ENCODE data around the gene TRAPPC11. TPM values are rescaled to one million over a fixed set of nuclear protein-coding genes. Genes with fewer than 3 reads are reported as not detected.
A peak's percentile ranks its signal among the peaks of the same experiment; 100 is the strongest.
"Not testable (repeated sequence)": the region's sequence is repeated elsewhere in the genome, so short reads cannot be mapped to it uniquely, and the experiment has no call there.

Gene TRAPPC11
- polyA plus RNA-seq, 3 donors from 2014 or later = 12.5 to 20.0 (median 13.0) TPM

GRCh38 chr4:183716302-183716701, 57.2 kb downstream of the TRAPPC11 start:
- H3K4me1 Mint-ChIP-seq = peaks cover 2 to 3% of the 10 kb centered on the region in 2 donors
- H3K27ac Mint-ChIP-seq = no peak overlapping the region
- DNase-seq = no peak
- H3K4me3 Mint-ChIP-seq = no peak overlapping the region
- H3K27me3 Mint-ChIP-seq (ENCODE audit: low read depth in 3 of 3) = peaks cover 0 to 1% (median under 1%) of the 10 kb centered on the region in 3 donors
- H3K9me3 Mint-ChIP-seq = no peaks in the 10 kb centered on the region
- peaks cover 0 to 23% (median 9%) of the 10 kb centered on the region in 3 donors for H3K36me3 Mint-ChIP-seq

GRCh38 chr4:183718876-183719275, 59.8 kb downstream of the TRAPPC11 start:
- Mint-ChIP-seq H3K9me3 (no peaks in the 10 kb centered on the region), H3K27ac (no peak overlapping the region), H3K4me1 (peaks cover 14 to 16% of the 10 kb centered on the region in 2 donors), H3K4me3 (no peak overlapping the region), H3K27me3 (ENCODE audit: low read depth in 3 of 3) (peaks cover 0 to 3% (median 1%) of the 10 kb centered on the region in 3 donors), H3K36me3 (peaks cover 0 to 6% (median 4%) of the 10 kb centered on the region in 3 donors)
- no peak for DNase-seq

GRCh38 chr4:183721207-183722081, 62.4 kb downstream of the TRAPPC11 start:
- H3K4me1 Mint-ChIP-seq = peaks cover 14 to 16% of the 10 kb centered on the region in 2 donors
- peaks cover 1 to 6% (median 3%) of the 10 kb centered on the region in 3 donors for H3K27me3 Mint-ChIP-seq (ENCODE audit: low read depth in 3 of 3)
- H3K36me3 Mint-ChIP-seq = no peaks in the 10 kb centered on the region
- peak overlapping the region; percentile 71 to 92 (median 89) for H3K4me3 Mint-ChIP-seq
- H3K9me3 Mint-ChIP-seq = no peaks in the 10 kb centered on the region
- DNase-seq = peak; percentile 31 to 46 (median 32)
- peak overlapping the region; percentile 54 to 79 (median 66) for H3K27ac Mint-ChIP-seq

DNA sequence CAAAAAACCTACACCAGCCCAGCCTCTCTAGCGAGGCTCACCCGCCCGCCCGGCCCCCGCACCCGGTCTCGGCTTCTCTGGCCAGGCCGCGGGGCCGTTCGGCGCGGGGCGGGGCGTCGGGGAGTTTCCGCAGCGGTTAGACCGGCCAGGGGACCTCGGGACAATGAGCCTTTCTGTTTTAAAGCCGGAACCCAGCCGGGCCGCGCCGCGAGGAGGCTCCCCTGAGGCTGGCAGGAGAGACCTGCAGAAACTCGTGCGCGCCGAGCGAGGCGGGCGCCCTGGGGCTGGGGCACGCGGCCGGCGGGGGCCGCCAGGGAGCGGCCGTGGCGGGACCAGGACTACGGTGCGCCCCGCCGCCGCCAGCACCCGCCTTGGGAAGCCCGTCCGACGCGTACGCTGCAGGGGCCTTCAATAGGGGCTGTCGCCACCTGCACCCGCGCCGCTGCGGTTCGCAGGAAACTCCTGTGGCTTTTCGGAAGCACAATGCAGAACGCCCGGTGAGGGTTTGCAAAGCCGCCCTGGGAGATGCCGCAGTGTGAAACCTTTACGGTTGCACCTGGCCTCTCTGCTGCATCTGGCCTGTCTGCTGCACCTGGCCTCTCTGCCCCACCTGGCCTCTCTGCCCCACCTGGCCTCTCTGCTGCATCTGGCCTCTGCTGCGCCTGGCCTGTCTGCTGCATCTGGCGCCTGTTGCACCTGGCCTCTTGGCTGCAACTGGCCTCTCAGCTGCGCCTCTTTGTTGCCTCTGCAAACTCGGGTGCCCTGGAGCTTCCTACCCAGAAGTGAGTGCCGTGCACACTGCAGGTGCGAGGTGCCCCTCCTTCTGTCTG, 63.9 kb downstream of the TRAPPC11 start:
- Mint-ChIP-seq H3K27me3 (ENCODE audit: low read depth in 3 of 3) (peaks cover 3 to 10% (median 3%) of the 10 kb centered on the region in 3 donors), H3K4me3 (peak overlapping the region; percentile 77 to 92 (median 90)), H3K4me1 (peaks cover 14 to 16% of the 10 kb centered on the region in 2 donors), H3K36me3 (no peaks in the 10 kb centered on the region), H3K9me3 (no peaks in the 10 kb centered on the region), H3K27ac (peak overlapping the region in 4 of 6 donors; percentile 5 to 85 (median 43))
- DNase-seq = peak; percentile 55 to 59 (median 57)

- Mint-ChIP-seq H3K27ac (peak overlapping the region in 4 of 6 donors; percentile 5 to 64 (median 15)), H3K36me3 (no peaks in the 10 kb centered on the region), H3K4me1 (peaks cover 14 to 16% of the 10 kb centered on the region in 2 donors), H3K27me3 (ENCODE audit: low read depth in 3 of 3) (peaks cover 3 to 10% (median 3%) of the 10 kb centered on the region in 3 donors), H3K9me3 (no peaks in the 10 kb centered on the region), H3K4me3 (peak overlapping the region; percentile 77 to 90 (median 88))
- no peak for DNase-seq
Observed at GRCh38 chr4:183723561-183724228, 64.6 kb downstream of the TRAPPC11 start.

DNA sequence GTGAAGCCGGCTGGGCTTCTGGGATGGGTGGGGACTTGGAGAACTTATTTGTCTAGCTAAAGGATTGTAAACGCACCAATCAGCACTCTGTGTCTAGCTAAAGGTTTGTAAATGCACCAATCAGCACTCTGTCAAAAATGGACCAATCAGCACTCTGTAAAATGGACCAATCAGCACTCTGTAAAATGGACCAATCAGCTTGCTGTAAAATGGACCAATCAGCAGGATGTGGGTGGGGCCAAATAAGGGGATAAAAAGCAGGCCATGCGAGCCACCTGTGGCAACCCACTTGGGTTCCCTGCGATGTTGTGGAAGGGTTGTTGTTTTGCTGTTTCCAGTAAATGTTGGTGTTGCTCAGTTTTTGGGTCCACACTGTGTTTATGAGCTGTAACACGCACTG, 66.5 kb downstream of the TRAPPC11 start:
- H3K36me3 Mint-ChIP-seq, DNase-seq, H3K9me3 Mint-ChIP-seq, H3K27ac Mint-ChIP-seq, H3K4me3 Mint-ChIP-seq: not testable (repeated sequence)
- Mint-ChIP-seq H3K27me3 (ENCODE audit: low read depth in 3 of 3) (peaks cover 2 to 12% (median 5%) of the 10 kb centered on the region in 3 donors), H3K4me1 (peaks cover 14 to 16% of the 10 kb centered on the region in 2 donors)

DNA sequence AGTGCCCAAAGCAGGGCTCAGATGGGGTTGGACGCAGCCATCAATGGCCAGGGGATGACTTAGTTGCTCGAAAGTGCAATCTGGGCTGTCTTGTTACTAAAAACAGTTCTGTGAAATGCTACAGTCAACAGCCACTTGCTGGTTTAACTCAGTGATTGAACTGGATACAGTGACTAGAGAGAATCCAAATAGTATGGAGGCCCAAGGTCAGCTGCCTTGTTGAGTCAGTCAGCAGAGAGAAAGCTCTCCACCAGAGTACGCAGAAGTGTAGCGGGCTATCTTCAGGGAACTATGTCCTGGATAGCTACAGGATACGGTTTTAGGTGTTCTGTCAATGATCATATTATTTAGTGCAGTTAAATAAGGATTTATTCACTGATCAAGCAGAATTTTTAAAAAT, 68.4 kb downstream of the TRAPPC11 start:
- peaks cover 6 to 8% of the 10 kb centered on the region in 2 donors for H3K4me1 Mint-ChIP-seq
- H3K27ac Mint-ChIP-seq = no peak overlapping the region
- H3K9me3 Mint-ChIP-seq = no peaks in the 10 kb centered on the region
- H3K4me3 Mint-ChIP-seq = no peak overlapping the region
- DNase-seq = no peak
- peaks cover 2 to 9% (median 5%) of the 10 kb centered on the region in 3 donors for H3K27me3 Mint-ChIP-seq (ENCODE audit: low read depth in 3 of 3)
- H3K36me3 Mint-ChIP-seq = no peaks in the 10 kb centered on the region

GRCh38 chr4:183728223-183729068, 69.4 kb downstream of the TRAPPC11 start:
- H3K27me3 Mint-ChIP-seq (ENCODE audit: low read depth in 3 of 3) = peaks cover 2 to 9% (median 5%) of the 10 kb centered on the region in 3 donors
- H3K9me3 Mint-ChIP-seq = no peaks in the 10 kb centered on the region
- H3K36me3 Mint-ChIP-seq = no peaks in the 10 kb centered on the region
- DNase-seq = no peak
- no peak overlapping the region for H3K27ac Mint-ChIP-seq
- H3K4me3 Mint-ChIP-seq = no peak overlapping the region
- H3K4me1 Mint-ChIP-seq = peaks cover 3 to 4% of the 10 kb centered on the region in 2 donors

GRCh38 chr4:183729069-183729406, 69.9 kb downstream of the TRAPPC11 start:
- no peak overlapping the region for H3K4me3 Mint-ChIP-seq
- H3K27ac Mint-ChIP-seq = no peak overlapping the region
- no peaks in the 10 kb centered on the region for H3K4me1 Mint-ChIP-seq
- no peak for DNase-seq
- peaks cover 2 to 9% (median 5%) of the 10 kb centered on the region in 3 donors for H3K27me3 Mint-ChIP-seq (ENCODE audit: low read depth in 3 of 3)
- H3K36me3 Mint-ChIP-seq = no peaks in the 10 kb centered on the region
- no peaks in the 10 kb centered on the region for H3K9me3 Mint-ChIP-seq

GRCh38 chr4:183729430-183730328, 70.6 kb downstream of the TRAPPC11 start:
- Mint-ChIP-seq H3K9me3 (no peaks in the 10 kb centered on the region), H3K36me3 (no peaks in the 10 kb centered on the region), H3K27me3 (ENCODE audit: low read depth in 3 of 3) (peaks cover 2 to 9% (median 5%) of the 10 kb centered on the region in 3 donors), H3K4me3 (no peak overlapping the region), H3K27ac (no peak overlapping the region), H3K4me1 (no peaks in the 10 kb centered on the region)
- DNase-seq = no peak

DNA sequence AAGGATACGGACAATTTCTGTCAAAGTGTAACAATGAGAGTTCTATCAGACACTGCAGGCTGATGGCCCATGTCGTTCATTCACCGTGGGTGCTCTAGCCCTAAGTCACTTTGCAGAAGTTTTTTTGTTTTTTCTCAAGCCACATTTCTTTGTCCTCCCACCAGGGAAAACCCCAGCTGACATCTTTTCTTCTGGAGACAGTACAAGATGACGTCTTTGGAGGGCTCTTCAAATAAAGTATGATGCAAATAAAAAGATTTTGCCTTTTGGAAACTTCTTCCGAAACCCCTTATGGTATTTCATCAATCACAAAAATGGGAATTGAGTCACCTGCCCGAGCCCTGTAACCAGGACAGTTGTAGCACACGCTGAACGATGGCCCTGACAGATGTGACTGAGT, 73.2 kb downstream of the TRAPPC11 start:
- no peak for DNase-seq
- Mint-ChIP-seq H3K27ac (no peak overlapping the region), H3K36me3 (no peaks in the 10 kb centered on the region), H3K4me3 (no peak overlapping the region), H3K27me3 (ENCODE audit: low read depth in 3 of 3) (peaks cover 2 to 4% (median 2%) of the 10 kb centered on the region in 3 donors), H3K9me3 (no peaks in the 10 kb centered on the region), H3K4me1 (no peaks in the 10 kb centered on the region)

DNA sequence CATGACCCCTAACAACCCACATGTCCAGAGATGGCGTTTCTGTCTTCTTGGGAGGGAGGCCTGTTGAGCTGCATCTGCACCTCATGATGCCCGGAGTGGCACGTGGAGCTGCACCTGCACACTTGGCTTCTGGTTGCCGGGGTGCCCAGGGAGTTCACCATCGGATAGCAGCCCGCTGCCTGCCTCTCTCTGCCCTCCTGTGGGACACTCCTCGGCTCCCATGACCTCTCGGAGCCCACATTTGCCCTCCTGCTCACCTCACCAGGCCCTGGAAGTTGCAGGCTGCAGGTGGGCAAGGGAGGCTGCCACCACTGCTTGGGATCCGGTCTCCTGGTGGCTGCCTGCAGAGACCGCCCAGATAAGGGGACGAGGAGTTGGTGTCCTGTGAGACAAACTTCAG, 74.1 kb downstream of the TRAPPC11 start:
- no peak for DNase-seq
- H3K9me3 Mint-ChIP-seq = no peaks in the 10 kb centered on the region
- H3K27me3 Mint-ChIP-seq (ENCODE audit: low read depth in 3 of 3) = peaks cover 0 to 2% (median 1%) of the 10 kb centered on the region in 3 donors
- no peak overlapping the region for H3K27ac Mint-ChIP-seq
- no peaks in the 10 kb centered on the region for H3K4me1 Mint-ChIP-seq
- no peaks in the 10 kb centered on the region for H3K36me3 Mint-ChIP-seq
- no peak overlapping the region for H3K4me3 Mint-ChIP-seq

Measured in immature natural killer cell (primary cell).